Sigmoid colon (tissue), 4 donors: ENCODE measurements around the gene IFNLR1.

Experiments
- CTCF ChIP-seq, 4 experiments: fragments of 450-650 bp in 3 of 4; fragments of 200-600 bp in 1 of 4; IDR thresholded peaks; one replicate each; pipeline ENCODE4 v1.5.1; 2016 to 2019; ENCODE audit warnings: antibody characterized with exemption in 4 of 4, mild to moderate bottlenecking in 3 of 4, moderate library complexity in 2 of 4
- POLR2A ChIP-seq, 2 donors: fragments of 450-650 bp; IDR thresholded peaks; one replicate each; pipeline ENCODE4 v1.6.1; 2016; ENCODE audit warnings: antibody characterized with exemption in 2 of 2, mild to moderate bottlenecking in 2 of 2, moderate library complexity in 2 of 2
- POLR2AphosphoS5 ChIP-seq, 4 donors: sonication (generic); formaldehyde crosslinking; IDR thresholded peaks; one replicate each; pipeline ENCODE4 v1.6.1; 2017; ENCODE audit warnings: antibody characterized with exemption in 4 of 4

DNA sequence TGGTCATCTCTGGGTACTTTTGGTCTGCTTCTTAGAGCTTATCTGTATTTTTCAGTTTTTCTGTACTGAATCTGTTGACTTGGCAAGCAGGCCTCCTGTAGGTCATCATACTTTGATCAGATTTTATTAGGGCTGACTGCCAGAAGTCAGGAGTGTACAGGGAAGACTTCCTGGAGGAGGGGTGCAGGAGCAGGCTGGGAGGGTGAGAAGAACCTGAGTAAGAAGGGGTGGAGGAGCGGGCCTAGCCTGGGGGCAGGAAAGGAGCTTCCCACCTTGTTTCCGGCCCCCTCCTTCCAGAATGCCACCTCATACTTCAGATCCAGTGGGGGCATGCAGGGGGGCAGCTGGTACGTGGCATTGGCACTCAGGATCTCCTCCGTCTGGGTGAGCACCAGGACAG lies 25.8 kb downstream of the IFNLR1 start:
- TF ChIP-seq CTCF (IDR thresholded peaks at IDR 0.05) (no peak), POLR2AphosphoS5 (IDR thresholded peaks at IDR 0.05) (no peak), POLR2A (IDR thresholded peaks at IDR 0.05) (no peak)
